ENCODE results near the gene MYEF2.

Gene MYEF2

DNA sequence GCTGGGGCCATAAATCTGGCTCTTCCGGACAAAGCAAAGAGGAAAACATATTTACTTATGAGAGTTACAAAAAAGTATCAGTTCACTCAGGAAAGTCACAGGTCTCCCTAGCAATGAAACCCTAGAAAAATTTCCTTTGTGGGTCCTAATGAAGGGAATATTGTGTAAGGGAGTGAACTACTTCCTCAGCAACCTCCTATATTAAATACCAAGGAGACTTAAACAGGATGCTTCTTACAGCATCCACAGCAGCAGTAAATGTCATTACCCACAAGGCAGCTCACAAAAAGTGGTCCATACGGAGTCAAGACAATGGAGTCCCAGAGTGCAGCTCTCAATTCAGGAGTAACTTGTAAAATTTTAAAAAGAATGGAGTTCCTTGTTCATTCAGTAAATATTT is 72.2 kb downstream of the MYEF2 start:
- no peak for TF ChIP-seq FOXP2 (optimal IDR thresholded peaks at IDR 0.05; ENCODE audit: borderline replicate concordance, extremely low read depth, extremely low read length, insufficient read depth)

DNA sequence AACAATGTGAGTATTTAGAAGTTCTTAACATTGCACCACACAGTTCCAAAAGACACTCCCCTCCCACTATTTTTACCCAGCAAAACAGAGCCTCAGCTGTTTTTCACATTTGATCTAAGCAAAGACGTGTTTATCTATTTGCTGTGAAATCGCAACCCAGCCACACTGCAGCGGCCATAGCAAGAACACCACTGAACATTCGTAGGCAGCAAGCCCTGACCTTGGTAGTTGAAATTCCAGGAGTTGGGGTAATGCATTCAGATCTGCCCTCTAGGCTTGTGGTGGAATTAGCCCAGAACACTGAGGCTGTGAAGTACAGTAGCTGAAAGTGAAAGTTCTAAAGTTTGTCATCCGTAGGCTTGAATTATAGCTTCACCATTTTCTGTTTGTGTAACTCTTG is 74.4 kb downstream of the MYEF2 start:
- TF ChIP-seq FOXP2 (optimal IDR thresholded peaks at IDR 0.05; ENCODE audit: borderline replicate concordance, extremely low read depth, extremely low read length, insufficient read depth) (no peak), SIN3A (IDR thresholded peaks at IDR 0.05; ENCODE audit: borderline replicate concordance, insufficient read depth, low read length) (no peak), POLR2AphosphoS5 (IDR thresholded peaks at IDR 0.05; ENCODE audit: low read depth, low read length) (no peak), TAF1 (IDR thresholded peaks at IDR 0.05; ENCODE audit: borderline replicate concordance, insufficient read depth, low read length) (no peak)
- TF ChIP-seq, protein P1, sequence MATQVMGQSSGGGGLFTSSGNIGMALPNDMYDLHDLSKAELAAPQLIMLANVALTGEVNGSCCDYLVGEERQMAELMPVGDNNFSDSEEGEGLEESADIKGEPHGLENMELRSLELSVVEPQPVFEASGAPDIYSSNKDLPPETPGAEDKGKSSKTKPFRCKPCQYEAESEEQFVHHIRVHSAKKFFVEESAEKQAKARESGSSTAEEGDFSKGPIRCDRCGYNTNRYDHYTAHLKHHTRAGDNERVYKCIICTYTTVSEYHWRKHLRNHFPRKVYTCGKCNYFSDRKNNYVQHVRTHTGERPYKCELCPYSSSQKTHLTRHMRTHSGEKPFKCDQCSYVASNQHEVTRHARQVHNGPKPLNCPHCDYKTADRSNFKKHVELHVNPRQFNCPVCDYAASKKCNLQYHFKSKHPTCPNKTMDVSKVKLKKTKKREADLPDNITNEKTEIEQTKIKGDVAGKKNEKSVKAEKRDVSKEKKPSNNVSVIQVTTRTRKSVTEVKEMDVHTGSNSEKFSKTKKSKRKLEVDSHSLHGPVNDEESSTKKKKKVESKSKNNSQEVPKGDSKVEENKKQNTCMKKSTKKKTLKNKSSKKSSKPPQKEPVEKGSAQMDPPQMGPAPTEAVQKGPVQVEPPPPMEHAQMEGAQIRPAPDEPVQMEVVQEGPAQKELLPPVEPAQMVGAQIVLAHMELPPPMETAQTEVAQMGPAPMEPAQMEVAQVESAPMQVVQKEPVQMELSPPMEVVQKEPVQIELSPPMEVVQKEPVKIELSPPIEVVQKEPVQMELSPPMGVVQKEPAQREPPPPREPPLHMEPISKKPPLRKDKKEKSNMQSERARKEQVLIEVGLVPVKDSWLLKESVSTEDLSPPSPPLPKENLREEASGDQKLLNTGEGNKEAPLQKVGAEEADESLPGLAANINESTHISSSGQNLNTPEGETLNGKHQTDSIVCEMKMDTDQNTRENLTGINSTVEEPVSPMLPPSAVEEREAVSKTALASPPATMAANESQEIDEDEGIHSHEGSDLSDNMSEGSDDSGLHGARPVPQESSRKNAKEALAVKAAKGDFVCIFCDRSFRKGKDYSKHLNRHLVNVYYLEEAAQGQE (IDR thresholded peaks at IDR 0.05; ENCODE audit: insufficient read depth in 1 of 2, low read depth in 2 of 2, low read length in 2 of 2) = no peak

DNA sequence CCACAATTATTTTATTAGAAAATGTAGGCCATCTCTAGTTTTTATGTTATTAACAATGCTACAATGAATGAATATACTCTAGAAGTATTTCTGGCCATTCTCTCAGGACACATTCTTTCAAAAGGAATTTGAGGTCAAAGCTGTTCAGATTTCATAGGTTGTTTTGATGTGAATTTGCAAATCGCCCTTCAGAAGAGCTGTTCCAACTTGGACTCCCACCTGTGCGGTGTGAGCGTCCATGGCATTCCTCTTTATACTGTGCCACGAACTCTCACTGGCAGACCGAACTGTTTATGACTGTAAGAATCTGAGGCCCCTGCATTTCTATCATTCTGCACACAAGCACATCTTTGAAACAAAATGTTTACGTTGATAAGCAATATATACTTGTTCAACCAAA is 75.9 kb downstream of the MYEF2 start:
- TF ChIP-seq SIN3A (IDR thresholded peaks at IDR 0.05; ENCODE audit: borderline replicate concordance, insufficient read depth, low read length) (no peak), FOXP2 (optimal IDR thresholded peaks at IDR 0.05; ENCODE audit: borderline replicate concordance, extremely low read depth, extremely low read length, insufficient read depth) (no peak), POLR2AphosphoS5 (IDR thresholded peaks at IDR 0.05; ENCODE audit: low read depth, low read length) (no peak), TAF1 (IDR thresholded peaks at IDR 0.05; ENCODE audit: borderline replicate concordance, insufficient read depth, low read length) (no peak)
- TF ChIP-seq, protein P1 (IDR thresholded peaks at IDR 0.05; ENCODE audit: insufficient read depth in 1 of 2, low read depth in 2 of 2, low read length in 2 of 2) = no peak

DNA sequence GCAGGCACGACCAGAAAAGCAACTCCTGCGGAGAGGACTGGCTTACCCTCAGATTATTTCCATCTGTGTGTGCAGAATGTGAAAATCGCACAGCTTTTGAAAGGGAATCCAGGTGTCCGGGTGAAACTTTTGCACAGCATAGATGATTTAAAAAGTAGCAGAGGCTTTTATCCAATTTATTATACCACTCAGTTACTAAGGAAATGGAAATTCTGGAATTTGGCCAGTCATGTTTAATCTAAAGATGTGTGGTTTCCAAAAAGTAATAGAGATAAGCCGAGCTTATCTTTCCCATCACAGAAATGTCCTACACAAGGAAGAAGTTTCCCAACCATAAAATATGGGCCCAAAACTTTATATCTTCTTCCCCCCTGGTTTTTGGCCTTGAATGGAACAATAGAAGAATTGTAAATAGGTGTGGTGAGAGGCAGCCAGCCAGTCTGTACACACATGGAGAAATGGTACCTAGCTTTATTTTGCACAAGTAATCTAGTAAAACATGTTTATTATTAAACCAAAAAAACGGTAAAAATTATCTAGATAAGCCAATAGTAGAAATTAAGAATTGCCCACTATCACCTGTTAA is 76.6 kb downstream of the MYEF2 start:
- TF ChIP-seq FOXP2 (optimal IDR thresholded peaks at IDR 0.05; ENCODE audit: borderline replicate concordance, extremely low read depth, extremely low read length, insufficient read depth) (no peak), SIN3A (IDR thresholded peaks at IDR 0.05; ENCODE audit: borderline replicate concordance, insufficient read depth, low read length) (no peak), TAF1 (IDR thresholded peaks at IDR 0.05; ENCODE audit: borderline replicate concordance, insufficient read depth, low read length) (no peak), POLR2AphosphoS5 (IDR thresholded peaks at IDR 0.05; ENCODE audit: low read depth, low read length) (no peak)
- TF ChIP-seq, protein P1 (IDR thresholded peaks at IDR 0.05; ENCODE audit: insufficient read depth in 1 of 2, low read depth in 2 of 2, low read length in 2 of 2) = no peak

DNA sequence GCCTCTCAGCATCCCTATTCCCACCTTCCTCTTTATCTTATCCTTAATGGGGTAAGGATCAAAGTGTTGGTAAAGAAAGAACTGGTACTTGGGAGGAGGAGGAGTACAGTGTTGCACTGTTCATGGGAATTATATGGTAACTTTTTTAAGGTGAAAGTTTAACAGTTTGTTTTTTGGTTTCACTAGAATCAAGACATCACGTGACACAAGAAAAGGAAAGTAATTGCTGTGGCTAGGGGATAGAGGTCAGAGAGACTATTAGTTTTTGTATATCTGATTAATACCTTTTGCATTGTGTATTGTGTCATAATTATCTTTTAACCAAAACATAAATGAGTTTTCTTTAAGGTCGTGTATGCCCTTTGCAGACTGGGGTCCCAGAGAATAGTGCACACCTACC is 80.8 kb downstream of the MYEF2 start:
- TF ChIP-seq TAF1 (IDR thresholded peaks at IDR 0.05; ENCODE audit: borderline replicate concordance, insufficient read depth, low read length) = no peak
- TF ChIP-seq, protein P1 (IDR thresholded peaks at IDR 0.05; ENCODE audit: insufficient read depth in 1 of 2, low read depth in 2 of 2, low read length in 2 of 2) = no peak
- TF ChIP-seq FOXP2 (optimal IDR thresholded peaks at IDR 0.05; ENCODE audit: borderline replicate concordance, extremely low read depth, extremely low read length, insufficient read depth) = no peak
- TF ChIP-seq POLR2AphosphoS5 (IDR thresholded peaks at IDR 0.05; ENCODE audit: low read depth, low read length) = no peak
- no peak for TF ChIP-seq SIN3A (IDR thresholded peaks at IDR 0.05; ENCODE audit: borderline replicate concordance, insufficient read depth, low read length)

Data from PFSK-1 (cell line).